ENCODE results near the gene IL10RA.

GRCh38 chr11:117992136-117992535 is 5.9 kb downstream of the IL10RA start:
- no peak for TF ChIP-seq POLR2A (IDR thresholded peaks at IDR 0.05; ENCODE audit: low read depth, low read length)
- no peak for TF ChIP-seq TAF1 (IDR thresholded peaks at IDR 0.05; ENCODE audit: borderline replicate concordance, low read depth, low read length)
